HG02884 (cell line): ENCODE results near the gene HNRNPH1.
A peak's percentile ranks its signal among the peaks of the same experiment; 100 is the strongest.
"Not testable (repeated sequence)": the region's sequence is repeated elsewhere in the genome, so short reads cannot be mapped to it uniquely, and the experiment has no call there.

Experiments
- ATAC-seq: cut with Tn5 transposase; IDR thresholded peaks from one replicate; pipeline ENCODE4 v1.9.1; 2021; ENCODE audit warnings: mild to moderate bottlenecking, moderate library complexity; ENCODE audit not compliant: unreplicated experiment

The HNRNPH1 gene, protein sequence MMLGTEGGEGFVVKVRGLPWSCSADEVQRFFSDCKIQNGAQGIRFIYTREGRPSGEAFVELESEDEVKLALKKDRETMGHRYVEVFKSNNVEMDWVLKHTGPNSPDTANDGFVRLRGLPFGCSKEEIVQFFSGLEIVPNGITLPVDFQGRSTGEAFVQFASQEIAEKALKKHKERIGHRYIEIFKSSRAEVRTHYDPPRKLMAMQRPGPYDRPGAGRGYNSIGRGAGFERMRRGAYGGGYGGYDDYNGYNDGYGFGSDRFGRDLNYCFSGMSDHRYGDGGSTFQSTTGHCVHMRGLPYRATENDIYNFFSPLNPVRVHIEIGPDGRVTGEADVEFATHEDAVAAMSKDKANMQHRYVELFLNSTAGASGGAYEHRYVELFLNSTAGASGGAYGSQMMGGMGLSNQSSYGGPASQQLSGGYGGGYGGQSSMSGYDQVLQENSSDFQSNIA

GRCh38 chr5:179623003-179623905, at the start of gene HNRNPH1:
Gene HNRNPH1, minus strand, starts transcription at chr5:179623671. Its CDS starts 538 bp downstream, at chr5:179623133.
- peak; percentile 64 for ATAC-seq

GRCh38 chr5:179668391-179668790, 44.9 kb upstream of the HNRNPH1 start:
- peak; percentile 68 for ATAC-seq

GRCh38 chr5:179661647-179662046, 38.2 kb upstream of the HNRNPH1 start:
- not testable (repeated sequence) for ATAC-seq

- ATAC-seq = peak; percentile 57
Measured at GRCh38 chr5:179658179-179658856, 34.8 kb upstream of the HNRNPH1 start.

- ATAC-seq = peak; percentile 78
Measured at GRCh38 chr5:179657302-179658178, 34.1 kb upstream of the HNRNPH1 start.

DNA sequence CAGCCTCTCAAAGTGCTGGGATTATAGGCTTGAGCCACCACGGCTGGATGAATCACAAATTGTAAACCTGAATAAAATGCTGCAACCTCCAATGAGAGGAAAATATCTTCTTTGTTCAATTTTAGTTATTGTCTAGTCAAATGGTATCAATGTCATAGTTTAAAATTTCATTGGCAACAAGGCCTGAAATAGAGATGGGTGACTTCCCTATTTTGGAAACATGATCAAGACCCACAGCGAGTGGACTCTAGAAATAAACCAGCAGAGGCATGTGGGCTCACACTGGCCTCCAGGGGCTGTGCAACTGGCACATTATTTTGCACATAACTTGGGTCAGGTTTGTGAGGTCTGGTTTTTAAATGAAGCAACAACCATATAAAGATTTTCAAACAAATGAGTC, 29.7 kb upstream of the HNRNPH1 start:
- ATAC-seq = not testable (repeated sequence)

- not testable (repeated sequence) for ATAC-seq
Measured at GRCh38 chr5:179650245-179650644, 26.8 kb upstream of the HNRNPH1 start.

GRCh38 chr5:179649166-179649703, 25.8 kb upstream of the HNRNPH1 start:
- ATAC-seq = not testable (repeated sequence)

DNA sequence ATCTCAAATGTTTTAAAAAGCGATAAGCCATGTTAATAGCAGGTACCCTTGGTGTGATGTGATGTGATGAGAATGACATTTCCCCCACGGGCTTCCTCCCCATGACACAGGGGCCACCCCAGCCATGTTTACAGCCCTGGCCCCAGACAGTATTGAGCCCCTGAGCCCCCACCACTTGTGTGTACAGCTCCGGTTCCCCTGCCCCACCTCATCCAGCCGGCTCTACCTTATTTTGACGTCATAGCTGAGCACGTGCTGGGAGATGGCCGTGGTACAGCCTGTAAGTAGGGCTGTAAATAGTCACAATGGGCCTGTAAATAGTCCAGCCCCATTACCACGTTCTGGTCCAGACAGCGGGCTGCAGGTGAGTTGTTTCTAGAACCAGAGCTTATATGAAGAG, 24.9 kb upstream of the HNRNPH1 start:
- no peak for ATAC-seq

DNA sequence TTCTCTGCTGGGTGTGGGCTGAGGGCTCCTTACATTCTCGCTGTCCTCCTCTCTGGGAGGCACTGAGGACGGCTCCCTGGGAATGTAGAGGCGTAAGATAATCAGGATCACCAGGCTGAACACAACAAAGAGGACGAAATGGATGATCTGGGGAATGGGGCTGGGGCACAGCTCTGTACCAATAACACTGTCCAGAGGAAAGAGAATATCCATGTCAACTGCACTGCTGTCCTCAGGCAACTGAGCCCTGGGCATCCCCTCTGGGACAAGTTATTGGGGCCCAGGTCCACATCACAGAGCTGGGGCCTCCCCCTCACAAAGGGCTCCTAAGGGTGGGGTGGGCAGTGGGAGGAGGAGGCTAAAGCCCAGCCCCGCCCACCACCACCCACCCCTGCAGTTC, 21.3 kb upstream of the HNRNPH1 start:
- ATAC-seq = not testable (repeated sequence)

GRCh38 chr5:179643141-179643920, 19.9 kb upstream of the HNRNPH1 start:
- not testable (repeated sequence) for ATAC-seq

- ATAC-seq = not testable (repeated sequence)
Measured at GRCh38 chr5:179642626-179643025, 19.2 kb upstream of the HNRNPH1 start.

DNA sequence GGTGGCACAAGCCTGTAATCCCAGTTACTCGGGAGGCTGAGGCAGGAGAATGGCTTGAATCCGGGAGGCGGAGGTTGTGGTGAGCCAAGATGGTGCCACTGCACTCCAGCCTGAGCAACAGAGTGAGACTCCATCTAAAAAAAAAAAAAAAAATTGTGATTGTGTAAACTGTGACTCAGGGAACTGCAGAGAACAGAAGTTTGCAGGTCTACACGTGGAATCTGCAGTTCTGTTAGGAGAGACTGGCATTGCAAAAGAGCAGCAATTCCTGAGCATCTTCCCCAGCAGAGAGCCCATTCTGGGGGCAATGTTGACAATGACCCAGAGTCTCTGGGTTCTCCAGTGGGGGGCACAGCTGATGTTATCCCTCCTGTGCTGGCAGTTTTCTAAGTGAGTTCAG, 18.3 kb upstream of the HNRNPH1 start:
- ATAC-seq = not testable (repeated sequence)

DNA sequence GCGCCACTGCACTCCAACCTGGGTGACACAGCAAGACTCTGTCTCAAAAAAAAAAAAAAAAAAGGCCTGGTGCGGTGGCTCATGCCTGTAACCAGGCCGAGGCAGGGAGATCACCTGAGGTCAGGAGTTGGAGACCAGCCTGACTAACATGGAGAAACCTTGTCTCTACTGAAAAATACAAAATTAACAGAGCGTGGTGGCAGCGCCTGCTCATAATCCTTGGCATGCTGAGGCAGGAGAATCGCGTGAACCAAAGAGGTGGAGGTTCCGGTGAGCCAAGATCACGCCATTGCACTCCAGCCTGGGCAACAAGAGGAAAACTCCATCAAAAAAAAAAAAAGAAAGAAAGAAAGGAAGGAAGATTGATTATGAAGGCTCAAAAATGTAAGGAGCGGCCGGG, 15.8 kb upstream of the HNRNPH1 start:
- ATAC-seq = not testable (repeated sequence)

- peak; percentile 87 for ATAC-seq
Measured at GRCh38 chr5:179634370-179635172, 11.1 kb upstream of the HNRNPH1 start.

DNA sequence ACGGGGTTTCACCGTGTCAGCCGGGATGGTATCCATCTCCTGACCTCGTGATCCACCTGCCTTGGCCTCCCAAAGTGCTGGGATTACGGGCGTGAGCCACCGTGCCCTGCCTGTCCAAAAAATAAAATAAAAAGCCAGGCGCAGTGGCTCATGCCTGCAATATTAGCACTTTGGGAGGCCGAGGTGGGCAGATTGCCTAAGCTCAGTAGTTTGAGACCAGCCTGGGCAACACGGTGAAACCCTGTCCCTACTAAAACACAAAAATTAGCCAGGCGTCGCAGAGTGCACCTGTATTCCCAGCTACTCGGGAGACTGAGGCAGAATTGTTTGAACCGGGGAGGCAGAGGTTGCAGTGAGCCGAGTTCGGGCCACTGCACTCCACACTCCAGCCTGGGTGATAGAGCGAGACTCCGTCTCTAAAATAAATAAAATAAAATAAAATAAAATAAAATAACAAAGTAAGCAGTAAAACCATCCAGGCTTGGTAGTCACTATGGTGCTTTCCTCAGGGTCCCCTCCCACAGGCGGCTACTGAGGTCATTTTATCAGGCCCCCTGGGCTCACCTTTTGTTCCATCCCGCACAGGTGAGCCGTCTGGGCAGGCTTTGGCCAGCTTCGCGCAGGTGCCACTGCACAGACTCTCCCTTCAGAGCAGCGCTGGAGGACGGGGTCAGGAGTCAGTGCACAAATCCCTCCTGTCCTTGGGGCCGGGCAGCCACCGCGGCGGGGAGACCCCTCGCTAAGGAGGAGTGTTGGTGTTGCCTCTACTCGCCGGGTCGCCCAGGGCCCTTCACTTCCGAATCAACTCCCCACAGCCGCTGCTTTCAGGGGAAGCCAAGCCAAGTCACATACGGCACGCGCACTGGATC, 10.3 kb upstream of the HNRNPH1 start:
- ATAC-seq = peak; percentile 57

DNA sequence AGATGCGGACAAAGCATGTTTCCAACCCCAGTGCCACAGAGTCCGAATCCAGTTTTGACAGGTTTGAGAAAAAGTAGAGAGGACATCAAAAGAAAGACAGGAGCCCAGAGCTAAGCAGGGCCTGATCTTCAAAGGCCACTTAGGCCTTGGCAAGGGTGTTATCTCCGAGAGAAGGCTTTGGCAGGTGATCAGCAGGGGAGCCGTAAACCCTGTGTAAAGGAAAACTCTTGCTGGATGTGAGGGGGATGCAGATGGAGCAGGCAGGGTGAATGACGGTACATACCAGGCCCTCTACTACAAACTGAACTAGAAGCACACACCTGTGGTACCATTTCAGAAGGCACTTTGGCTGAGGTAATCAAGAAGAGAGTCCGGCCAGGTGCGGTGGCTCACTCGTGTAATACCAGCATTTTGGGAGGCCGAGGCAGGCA, 1.4 kb upstream of the HNRNPH1 start:
- no peak for ATAC-seq
